C4-2B (cell line): Measurements from ENCODE around the gene MCCC1.

Experiments used
- CTCF ChIP-seq: fragments of 450-650 bp; conservative IDR thresholded peaks from 2 replicates; pipeline ENCODE4 v1.5.1; 2017; ENCODE audit warnings: mild to moderate bottlenecking
- ZFX ChIP-seq: fragments of 450-650 bp; IDR thresholded peaks from 2 replicates; pipeline ENCODE4 v1.6.1; 2017

GRCh38 chr3:183038757-183039156, 60.5 kb downstream of the MCCC1 start:
- no peak for TF ChIP-seq CTCF
- no peak for TF ChIP-seq ZFX
